Coronary artery (tissue), 2 donors: ENCODE results near the gene RNF144A.

ENCODE experiments used
- DNase-seq: peaks from one replicate; pipeline ENCODE4 v3.0.0-alpha.2; 2017; ENCODE audit warnings: low spot score
- H3K27ac ChIP-seq, 2 donors: fragments of 200-600 bp; sonication (generic); one replicate each; pipeline ENCODE4 v1.5.1; 2016 to 2019
- H3K4me3 ChIP-seq: fragments of 200-600 bp; sonication (generic); 2 replicates; pipeline ENCODE4 v1.5.1; 2016; ENCODE audit warnings: mild to moderate bottlenecking, moderate library complexity
- CTCF ChIP-seq: fragments of 200-600 bp; sonication (generic); IDR thresholded peaks from one replicate; pipeline ENCODE4 v1.5.1; 2019; ENCODE audit warnings: antibody characterized with exemption

The RNF144A gene

GRCh38 chr2:7020468-7020867 is 103.3 kb downstream of the RNF144A start:
- TF ChIP-seq CTCF = no peak
- no peak for DNase-seq
- Histone ChIP-seq H3K4me3 (no peak overlapping the region), H3K27ac (no peak overlapping the region)

GRCh38 chr2:7020939-7021470 is 103.8 kb downstream of the RNF144A start:
- no peak for DNase-seq
- Histone ChIP-seq H3K27ac (no peak overlapping the region), H3K4me3 (no peak overlapping the region)
- no peak for TF ChIP-seq CTCF

- H3K27ac ChIP-seq = no peak overlapping the region
- TF ChIP-seq CTCF = no peak
- DNase-seq = no peak
- H3K4me3 ChIP-seq = no peak overlapping the region
These were observed 105.5 kb downstream of the RNF144A start for GRCh38 chr2:7022492-7023385.

GRCh38 chr2:7023542-7023941 is 106.3 kb downstream of the RNF144A start:
- no peak for TF ChIP-seq CTCF

GRCh38 chr2:7024261-7024660 is 107.0 kb downstream of the RNF144A start:
- DNase-seq = no peak
- no peak overlapping the region for H3K27ac ChIP-seq
- no peak overlapping the region for H3K4me3 ChIP-seq
- no peak for TF ChIP-seq CTCF

More at GRCh38 chr2:7023542-7023941, 106.3 kb downstream of the RNF144A start:
- DNase-seq = no peak
- Histone ChIP-seq H3K4me3 (no peak overlapping the region), H3K27ac (no peak overlapping the region)

- TF ChIP-seq CTCF = no peak
- Histone ChIP-seq H3K27ac (no peak overlapping the region), H3K4me3 (no peak overlapping the region)
- DNase-seq = no peak
These were observed 107.9 kb downstream of the RNF144A start for GRCh38 chr2:7025082-7025481.

GRCh38 chr2:7026742-7027141 is 109.5 kb downstream of the RNF144A start:
- H3K27ac ChIP-seq = no peak overlapping the region
- TF ChIP-seq CTCF = no peak
- no peak overlapping the region for H3K4me3 ChIP-seq
- no peak for DNase-seq
